WTC11 (cell line): ENCODE measurements around the gene FAU. TPM values are rescaled to one million over a fixed set of nuclear protein-coding genes. Genes with fewer than 3 reads are reported as not detected.

Experiments used
- ATAC-seq: fragments of 200-7000 bp; cut with Tn5 transposase; 2 replicates; pipeline ENCODE4 v1.10.0; 2021; ENCODE audit warnings: mild to moderate bottlenecking, moderate library complexity
- CTCF ChIA-PET: fragments of 300-600 bp; sonication (Branson Sonifier 250); formaldehyde crosslinking; loops from one replicate; lab custom pipeline; 2021; ENCODE audit warnings: antibody characterized with exemption; lab: Charles Lee
- POLR2A ChIA-PET: fragments of 350-600 bp; sonication (Branson Sonifier 250); formaldehyde crosslinking; loops from one replicate; lab custom pipeline; 2021; ENCODE audit warnings: antibody characterized with exemption; lab: Charles Lee
- DNase-seq: peaks from one replicate; pipeline ENCODE4 v3.0.0; 2021; ENCODE audit warnings: low spot score
- H3K27ac Mint-ChIP-seq: 2 replicates; pipeline ENCODE4 v1.8.0; 2021; ENCODE audit warnings: mixed read lengths
- H3K27me3 Mint-ChIP-seq: 2 replicates; pipeline ENCODE4 v1.8.0; 2021; ENCODE audit warnings: low read depth, mild to moderate bottlenecking, moderate library complexity, mixed read lengths
- H3K36me3 Mint-ChIP-seq: 2 replicates; pipeline ENCODE4 v1.8.0; 2021; ENCODE audit warnings: mixed read lengths
- H3K4me1 Mint-ChIP-seq: 2 replicates; pipeline ENCODE4 v1.8.0; 2022; ENCODE audit warnings: mixed read lengths
- H3K4me3 Mint-ChIP-seq: 2 replicates; pipeline ENCODE4 v1.8.0; 2021; ENCODE audit warnings: mild to moderate bottlenecking, moderate library complexity, mixed read lengths
- H3K9me3 Mint-ChIP-seq: 2 replicates; pipeline ENCODE4 v1.8.0; 2021; ENCODE audit warnings: mixed read lengths
- ATF1 ChIP-seq: sonication (generic); formaldehyde crosslinking; IDR thresholded peaks from 2 replicates; pipeline ENCODE4 v1.8.1; 2023; ENCODE audit warnings: mild to moderate bottlenecking, moderate library complexity, missing genetic modification reagents
- CBFB ChIP-seq: sonication (generic); formaldehyde crosslinking; IDR thresholded peaks from 2 replicates; pipeline ENCODE4 v1.8.1; 2022; ENCODE audit warnings: mild to moderate bottlenecking, low read depth, missing genetic modification reagents
- CREM ChIP-seq: sonication (generic); formaldehyde crosslinking; IDR thresholded peaks from 2 replicates; pipeline ENCODE4 v1.8.1; 2022; ENCODE audit warnings: mild to moderate bottlenecking, missing genetic modification reagents, moderate library complexity
- EMX1 ChIP-seq: fragments of 250-450 bp; sonication (Bioruptor Pico); IDR thresholded peaks from 2 replicates; pipeline ENCODE4 v1.8.0; 2021; ENCODE audit warnings: mild to moderate bottlenecking
- ESRRA ChIP-seq: sonication (generic); formaldehyde crosslinking; IDR thresholded peaks from 2 replicates; pipeline ENCODE4 v1.8.1; 2022; ENCODE audit warnings: mild to moderate bottlenecking, missing genetic modification reagents, borderline replicate concordance
- HMGA2 ChIP-seq: fragments of 250-450 bp; sonication (Bioruptor Pico); IDR thresholded peaks from 2 replicates; pipeline ENCODE4 v1.4.0; 2021; ENCODE audit warnings: mild to moderate bottlenecking, moderate library complexity
- JUN ChIP-seq: sonication (generic); formaldehyde crosslinking; IDR thresholded peaks from 2 replicates; pipeline ENCODE4 v1.8.0; 2023; ENCODE audit warnings: mild to moderate bottlenecking, missing genetic modification reagents
- NFATC4 ChIP-seq: fragments of 250-450 bp; sonication (Bioruptor Pico); IDR thresholded peaks from 2 replicates; pipeline ENCODE4 v1.9.0; 2021; ENCODE audit warnings: mild to moderate bottlenecking
- NFE2L1 ChIP-seq: sonication (generic); formaldehyde crosslinking; IDR thresholded peaks from 2 replicates; pipeline ENCODE4 v1.8.1; 2023; ENCODE audit warnings: missing genetic modification reagents
- SMAD3 ChIP-seq: sonication (generic); formaldehyde crosslinking; IDR thresholded peaks from 2 replicates; pipeline ENCODE4 v1.8.0; 2022; ENCODE audit warnings: missing genetic modification reagents, mild to moderate bottlenecking, borderline replicate concordance
- SMAD4 ChIP-seq: sonication (generic); formaldehyde crosslinking; IDR thresholded peaks from 2 replicates; pipeline ENCODE4 v1.8.0; 2022; ENCODE audit warnings: mild to moderate bottlenecking, missing genetic modification reagents
- TCF7 ChIP-seq: sonication (generic); formaldehyde crosslinking; IDR thresholded peaks from 2 replicates; pipeline ENCODE4 v1.8.0; 2022; ENCODE audit warnings: mild to moderate bottlenecking, low read depth, missing genetic modification reagents, moderate library complexity
- total RNA-seq: library from RNA; stranded (reverse); gene quantifications from 3 replicates; pipeline ENCODE4 v1.2.3, GENCODE V29; 2021
- TF ChIP-seq, protein P1 (sequence below): sonication (generic); formaldehyde crosslinking; IDR thresholded peaks from 2 replicates; pipeline ENCODE4 v1.8.1; 2023; ENCODE audit warnings: mild to moderate bottlenecking, moderate library complexity, missing genetic modification reagents
- TF ChIP-seq, protein P2 (sequence below): fragments of 250-450 bp; sonication (Bioruptor Pico); IDR thresholded peaks from 2 replicates; pipeline ENCODE4 v2.1.2; 2022; ENCODE audit warnings: mild to moderate bottlenecking, moderate library complexity
- TF ChIP-seq, protein P3 (sequence below): fragments of 250-450 bp; sonication (Bioruptor Pico); IDR thresholded peaks from 2 replicates; pipeline ENCODE4 v1.9.0; 2021; ENCODE audit warnings: mild to moderate bottlenecking
- TF ChIP-seq, protein P4 (sequence below): sonication (generic); formaldehyde crosslinking; IDR thresholded peaks from 2 replicates; pipeline ENCODE4 v1.8.1; 2023; ENCODE audit warnings: mild to moderate bottlenecking, missing genetic modification reagents

Gene FAU
- total RNA-seq, 1 experiment from 2014 or later: 991 TPM

DNA sequence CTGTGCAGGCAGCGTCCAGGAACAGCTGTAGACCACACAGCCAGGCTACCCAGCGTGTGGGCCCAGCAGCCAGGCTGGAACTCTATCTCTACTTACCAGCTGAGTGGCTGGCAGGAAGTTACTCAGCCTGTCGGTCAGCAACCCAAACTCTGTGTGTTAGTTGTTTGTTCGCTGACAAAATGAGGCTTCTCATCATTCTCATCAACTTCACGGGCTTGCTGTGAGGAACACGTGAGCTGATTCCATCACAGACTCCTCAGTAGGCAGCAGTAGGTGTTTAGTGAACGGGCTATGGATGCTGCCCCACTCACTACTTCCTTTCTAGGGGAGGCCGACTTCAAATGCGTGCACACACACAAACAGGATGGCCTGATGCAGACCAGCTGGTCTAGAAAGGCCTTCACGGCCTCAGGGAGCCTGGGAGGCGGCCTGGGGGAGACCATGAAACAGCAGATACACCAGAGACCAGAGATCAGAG, 47.3 kb upstream of the FAU start:
- DNase-seq: no peak
- Mint-ChIP-seq H3K4me3 (no peak overlapping the region), H3K4me1 (peaks cover 14% of the 10 kb centered on the region), H3K9me3 (no peaks in the 10 kb centered on the region), H3K27me3 (no peaks in the 10 kb centered on the region)
- CTCF ChIA-PET: interaction anchor here (0.8 to 2.1 kb wide), 2 partner anchors 12 to 35 kb away, joined by 3 to 18 read pairs; partner anchors contain the start of gene CAPN1
- no peak for TF ChIP-seq ESRRA (CRISPR knock-in tag)
- TF ChIP-seq ATF1 (CRISPR knock-in tag): no peak
- TF ChIP-seq NFATC4: no peak
- TF ChIP-seq, protein P1, sequence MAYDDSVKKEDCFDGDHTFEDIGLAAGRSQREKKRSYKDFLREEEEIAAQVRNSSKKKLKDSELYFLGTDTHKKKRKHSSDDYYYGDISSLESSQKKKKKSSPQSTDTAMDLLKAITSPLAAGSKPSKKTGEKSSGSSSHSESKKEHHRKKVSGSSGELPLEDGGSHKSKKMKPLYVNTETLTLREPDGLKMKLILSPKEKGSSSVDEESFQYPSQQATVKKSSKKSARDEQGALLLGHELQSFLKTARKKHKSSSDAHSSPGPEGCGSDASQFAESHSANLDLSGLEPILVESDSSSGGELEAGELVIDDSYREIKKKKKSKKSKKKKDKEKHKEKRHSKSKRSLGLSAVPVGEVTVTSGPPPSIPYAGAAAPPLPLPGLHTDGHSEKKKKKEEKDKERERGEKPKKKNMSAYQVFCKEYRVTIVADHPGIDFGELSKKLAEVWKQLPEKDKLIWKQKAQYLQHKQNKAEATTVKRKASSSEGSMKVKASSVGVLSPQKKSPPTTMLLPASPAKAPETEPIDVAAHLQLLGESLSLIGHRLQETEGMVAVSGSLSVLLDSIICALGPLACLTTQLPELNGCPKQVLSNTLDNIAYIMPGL: no peak
- TF ChIP-seq, protein P2, sequence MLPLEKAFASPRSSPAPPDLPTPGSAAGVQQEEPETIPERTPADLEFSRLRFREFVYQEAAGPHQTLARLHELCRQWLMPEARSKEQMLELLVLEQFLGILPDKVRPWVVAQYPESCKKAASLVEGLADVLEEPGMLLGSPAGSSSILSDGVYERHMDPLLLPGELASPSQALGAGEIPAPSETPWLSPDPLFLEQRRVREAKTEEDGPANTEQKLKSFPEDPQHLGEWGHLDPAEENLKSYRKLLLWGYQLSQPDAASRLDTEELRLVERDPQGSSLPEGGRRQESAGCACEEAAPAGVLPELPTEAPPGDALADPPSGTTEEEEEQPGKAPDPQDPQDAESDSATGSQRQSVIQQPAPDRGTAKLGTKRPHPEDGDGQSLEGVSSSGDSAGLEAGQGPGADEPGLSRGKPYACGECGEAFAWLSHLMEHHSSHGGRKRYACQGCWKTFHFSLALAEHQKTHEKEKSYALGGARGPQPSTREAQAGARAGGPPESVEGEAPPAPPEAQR (CRISPR knock-in tag): no peak
- no peak for TF ChIP-seq HMGA2 (CRISPR knock-in tag)
- TF ChIP-seq CBFB (CRISPR knock-in tag): no peak
- TF ChIP-seq, all 79 proteins: peak for 0
- Mint-ChIP-seq H3K36me3 (no peaks in the 10 kb centered on the region), H3K27ac (peak overlapping the region; percentile 29)
- POLR2A ChIA-PET: interaction anchor here (0.9 to 1.1 kb wide), 2 partner anchors 12 to 44 kb away, joined by 3 read pairs; partner anchors contain the start of gene CAPN1
- no peak; the same call in 1 of the 2 replicates for ATAC-seq

DNA sequence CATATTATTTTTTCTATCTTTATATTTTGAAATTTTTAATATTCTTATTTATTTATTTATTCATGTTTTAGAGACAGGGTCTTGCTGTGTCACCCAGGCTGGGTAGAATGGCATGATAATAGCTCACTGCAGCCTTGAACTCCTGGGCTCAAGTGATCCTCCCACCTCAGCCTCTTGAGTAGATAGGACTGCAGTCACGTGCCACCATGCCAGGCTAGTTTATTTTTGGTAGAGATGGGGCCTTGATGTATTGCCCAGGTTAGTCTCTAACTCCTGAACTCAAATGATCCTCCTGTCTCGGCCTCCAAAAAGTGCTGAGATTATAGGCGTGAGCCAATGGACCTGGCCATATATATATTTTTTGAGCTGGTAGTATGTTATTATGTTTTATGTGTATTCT, 45.7 kb upstream of the FAU start:
- no peaks in the 10 kb centered on the region for H3K9me3 Mint-ChIP-seq
- no peak for TF ChIP-seq NFE2L1
- no peak for TF ChIP-seq SMAD3 (CRISPR knock-in tag)
- TF ChIP-seq, protein P3, sequence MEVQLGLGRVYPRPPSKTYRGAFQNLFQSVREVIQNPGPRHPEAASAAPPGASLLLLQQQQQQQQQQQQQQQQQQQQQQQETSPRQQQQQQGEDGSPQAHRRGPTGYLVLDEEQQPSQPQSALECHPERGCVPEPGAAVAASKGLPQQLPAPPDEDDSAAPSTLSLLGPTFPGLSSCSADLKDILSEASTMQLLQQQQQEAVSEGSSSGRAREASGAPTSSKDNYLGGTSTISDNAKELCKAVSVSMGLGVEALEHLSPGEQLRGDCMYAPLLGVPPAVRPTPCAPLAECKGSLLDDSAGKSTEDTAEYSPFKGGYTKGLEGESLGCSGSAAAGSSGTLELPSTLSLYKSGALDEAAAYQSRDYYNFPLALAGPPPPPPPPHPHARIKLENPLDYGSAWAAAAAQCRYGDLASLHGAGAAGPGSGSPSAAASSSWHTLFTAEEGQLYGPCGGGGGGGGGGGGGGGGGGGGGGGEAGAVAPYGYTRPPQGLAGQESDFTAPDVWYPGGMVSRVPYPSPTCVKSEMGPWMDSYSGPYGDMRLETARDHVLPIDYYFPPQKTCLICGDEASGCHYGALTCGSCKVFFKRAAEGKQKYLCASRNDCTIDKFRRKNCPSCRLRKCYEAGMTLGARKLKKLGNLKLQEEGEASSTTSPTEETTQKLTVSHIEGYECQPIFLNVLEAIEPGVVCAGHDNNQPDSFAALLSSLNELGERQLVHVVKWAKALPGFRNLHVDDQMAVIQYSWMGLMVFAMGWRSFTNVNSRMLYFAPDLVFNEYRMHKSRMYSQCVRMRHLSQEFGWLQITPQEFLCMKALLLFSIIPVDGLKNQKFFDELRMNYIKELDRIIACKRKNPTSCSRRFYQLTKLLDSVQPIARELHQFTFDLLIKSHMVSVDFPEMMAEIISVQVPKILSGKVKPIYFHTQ (CRISPR knock-in tag): no peak
- no peak for TF ChIP-seq TCF7
- TF ChIP-seq, protein P4, sequence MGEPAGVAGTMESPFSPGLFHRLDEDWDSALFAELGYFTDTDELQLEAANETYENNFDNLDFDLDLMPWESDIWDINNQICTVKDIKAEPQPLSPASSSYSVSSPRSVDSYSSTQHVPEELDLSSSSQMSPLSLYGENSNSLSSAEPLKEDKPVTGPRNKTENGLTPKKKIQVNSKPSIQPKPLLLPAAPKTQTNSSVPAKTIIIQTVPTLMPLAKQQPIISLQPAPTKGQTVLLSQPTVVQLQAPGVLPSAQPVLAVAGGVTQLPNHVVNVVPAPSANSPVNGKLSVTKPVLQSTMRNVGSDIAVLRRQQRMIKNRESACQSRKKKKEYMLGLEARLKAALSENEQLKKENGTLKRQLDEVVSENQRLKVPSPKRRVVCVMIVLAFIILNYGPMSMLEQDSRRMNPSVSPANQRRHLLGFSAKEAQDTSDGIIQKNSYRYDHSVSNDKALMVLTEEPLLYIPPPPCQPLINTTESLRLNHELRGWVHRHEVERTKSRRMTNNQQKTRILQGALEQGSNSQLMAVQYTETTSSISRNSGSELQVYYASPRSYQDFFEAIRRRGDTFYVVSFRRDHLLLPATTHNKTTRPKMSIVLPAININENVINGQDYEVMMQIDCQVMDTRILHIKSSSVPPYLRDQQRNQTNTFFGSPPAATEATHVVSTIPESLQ (CRISPR knock-in tag): no peak
- no peak for TF ChIP-seq CREM (CRISPR knock-in tag)
- no peak for TF ChIP-seq JUN (CRISPR knock-in tag)
- no peak for TF ChIP-seq SMAD4
- no peak for TF ChIP-seq EMX1 (CRISPR knock-in tag)
- TF ChIP-seq, all 79 proteins: peak for 0
- ATAC-seq: no peak
- ChIA-PET POLR2A (interaction anchor here (0.7 kb wide), 2 partner anchors 13 to 388 kb away, joined by 3 read pairs; no protein-coding TSS in a partner anchor), CTCF (no interaction called here)
- H3K4me1 Mint-ChIP-seq: peaks cover 14% of the 10 kb centered on the region
- no peak overlapping the region for H3K4me3 Mint-ChIP-seq
- no peak for DNase-seq
- H3K36me3 Mint-ChIP-seq: no peaks in the 10 kb centered on the region
- H3K27me3 Mint-ChIP-seq: no peaks in the 10 kb centered on the region
- H3K27ac Mint-ChIP-seq: no peak overlapping the region
